ENCODE results near the gene SLC6A15. TPM values are rescaled to one million over a fixed set of nuclear protein-coding genes. Genes with fewer than 3 reads are reported as not detected.

SLC6A15 gene
- total RNA-seq, 1 experiment from 2014 or later: not detected

DNA sequence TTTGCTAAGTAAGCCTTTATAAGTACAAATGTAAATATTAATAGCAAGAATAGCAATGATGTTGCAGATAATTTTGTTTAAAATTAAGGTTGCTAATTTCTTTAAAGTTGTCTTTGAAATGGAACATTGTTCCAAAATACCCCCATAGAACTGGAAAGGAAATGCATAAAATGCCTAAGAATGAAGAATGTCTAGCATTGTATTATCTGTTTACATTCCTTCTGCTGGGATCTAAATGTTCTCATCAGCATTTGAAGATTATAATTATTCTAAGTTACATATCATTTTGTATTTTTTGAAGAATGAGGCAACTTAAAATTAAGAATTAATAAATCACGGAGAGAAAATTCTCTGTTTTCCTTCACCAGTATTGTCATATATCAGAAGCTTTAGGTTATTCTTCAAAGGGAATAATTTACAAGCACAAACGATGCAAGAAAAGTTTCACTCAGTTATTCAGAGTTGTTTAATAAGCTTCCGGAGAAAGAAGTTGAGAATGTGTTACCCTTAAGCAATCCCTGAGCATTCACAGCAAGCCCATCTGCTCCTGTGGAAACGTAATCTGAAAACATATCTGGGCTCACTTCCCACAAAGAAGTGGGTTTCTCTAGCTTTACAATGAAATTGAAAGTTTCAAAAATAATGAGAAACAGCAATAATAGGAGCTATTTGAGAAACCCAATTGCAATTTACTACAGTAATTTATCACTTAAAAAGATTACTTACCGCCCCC is 21.3 kb downstream of the SLC6A15 start:
- no peak overlapping the region for H2AFZ ChIP-seq (ENCODE audit: low read length)
- H3K9me2 ChIP-seq (replicated peaks; ENCODE audit: insufficient read depth, low read length): no peaks in the 10 kb centered on the region
- no peak overlapping the region for H3K4me2 ChIP-seq (ENCODE audit: low read depth, low read length, poor library complexity, severe bottlenecking)
- no peaks in the 10 kb centered on the region for H3K27me3 ChIP-seq (ENCODE audit: low read length)
- no peak overlapping the region for H3K9ac ChIP-seq (ENCODE audit: low read length)
- no peaks in the 10 kb centered on the region for H3K79me2 ChIP-seq (ENCODE audit: low read length)
- H3K9me3 ChIP-seq (ENCODE audit: low read length): peaks cover 4% of the 10 kb centered on the region; the same call in 1 of the 2 replicates
- no peak overlapping the region for H3K4me3 ChIP-seq (ENCODE audit: low read length)
- no peak for DNase-seq
- no peaks in the 10 kb centered on the region for H4K20me1 ChIP-seq (ENCODE audit: insufficient read depth, low read depth, low read length)
- no peak overlapping the region for H3K27ac ChIP-seq (ENCODE audit: low read length)
- H3K4me1 ChIP-seq (ENCODE audit: low read length): no peaks in the 10 kb centered on the region
- H3K36me3 ChIP-seq (ENCODE audit: insufficient read depth, low read length): no peaks in the 10 kb centered on the region

DNA sequence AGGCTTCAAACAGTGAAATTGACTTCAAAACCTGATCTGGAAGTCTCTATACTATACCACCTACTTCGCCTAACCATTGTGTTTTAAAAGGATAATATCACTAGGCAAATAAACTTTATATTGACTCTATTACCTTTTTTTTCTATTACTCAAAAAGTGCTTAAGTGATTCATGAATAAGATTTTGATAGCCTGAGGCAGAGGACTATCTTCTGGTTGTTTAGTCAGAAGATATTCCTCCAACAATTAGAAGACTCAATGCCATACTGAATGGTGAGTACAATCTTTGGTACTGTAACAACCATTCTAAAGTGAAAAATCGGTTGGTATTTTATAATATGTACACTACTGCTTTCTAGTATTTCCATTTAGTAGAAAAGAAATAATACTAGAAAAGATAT is 22.8 kb downstream of the SLC6A15 start:
- Histone ChIP-seq H3K27ac (ENCODE audit: low read length) (no peak overlapping the region), H3K4me2 (ENCODE audit: low read depth, low read length, poor library complexity, severe bottlenecking) (no peak overlapping the region), H3K9ac (ENCODE audit: low read length) (no peak overlapping the region), H3K4me3 (ENCODE audit: low read length) (no peak overlapping the region), H2AFZ (ENCODE audit: low read length) (no peak overlapping the region), H3K36me3 (ENCODE audit: insufficient read depth, low read length) (no peaks in the 10 kb centered on the region), H3K4me1 (ENCODE audit: low read length) (no peaks in the 10 kb centered on the region), H3K9me2 (replicated peaks; ENCODE audit: insufficient read depth, low read length) (no peaks in the 10 kb centered on the region), H3K27me3 (ENCODE audit: low read length) (no peaks in the 10 kb centered on the region), H4K20me1 (ENCODE audit: insufficient read depth, low read depth, low read length) (no peaks in the 10 kb centered on the region), H3K9me3 (ENCODE audit: low read length) (0 out of 2 replicates have a peak, but pooled peaks cover 4% of the 10 kb centered on the region), H3K79me2 (ENCODE audit: low read length) (no peaks in the 10 kb centered on the region)
- DNase-seq: no peak

DNA sequence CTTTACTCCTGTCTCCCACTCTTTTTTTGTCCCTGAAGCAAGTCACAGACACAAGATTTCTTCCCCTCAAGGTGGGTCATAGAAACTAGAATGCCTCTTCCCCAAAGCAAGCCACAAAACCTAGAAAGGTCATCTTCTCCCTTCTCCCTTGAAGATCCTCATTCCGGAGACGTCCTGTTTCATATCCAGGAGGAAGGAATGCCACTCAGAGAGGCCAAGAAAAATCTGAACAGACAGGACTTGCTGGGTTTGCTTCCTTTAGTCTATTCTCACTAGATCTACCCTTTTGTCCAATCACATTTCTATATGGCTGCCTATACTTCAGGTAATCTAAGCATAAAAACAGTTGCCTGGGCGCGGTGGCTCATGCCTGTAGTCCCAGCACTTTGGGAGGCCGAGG is 23.7 kb downstream of the SLC6A15 start:
- Histone ChIP-seq H3K79me2 (ENCODE audit: low read length) (no peaks in the 10 kb centered on the region), H3K4me2 (ENCODE audit: low read depth, low read length, poor library complexity, severe bottlenecking) (no peak overlapping the region), H4K20me1 (ENCODE audit: insufficient read depth, low read depth, low read length) (no peaks in the 10 kb centered on the region), H3K9me2 (replicated peaks; ENCODE audit: insufficient read depth, low read length) (no peaks in the 10 kb centered on the region), H3K27me3 (ENCODE audit: low read length) (no peaks in the 10 kb centered on the region), H3K4me1 (ENCODE audit: low read length) (no peaks in the 10 kb centered on the region), H3K36me3 (ENCODE audit: insufficient read depth, low read length) (no peaks in the 10 kb centered on the region), H3K9ac (ENCODE audit: low read length) (no peak overlapping the region), H3K9me3 (ENCODE audit: low read length) (0 out of 2 replicates have a peak, but pooled peaks cover 4% of the 10 kb centered on the region), H2AFZ (ENCODE audit: low read length) (no peak overlapping the region), H3K27ac (ENCODE audit: low read length) (no peak overlapping the region), H3K4me3 (ENCODE audit: low read length) (no peak overlapping the region)
- no peak for DNase-seq

DNA sequence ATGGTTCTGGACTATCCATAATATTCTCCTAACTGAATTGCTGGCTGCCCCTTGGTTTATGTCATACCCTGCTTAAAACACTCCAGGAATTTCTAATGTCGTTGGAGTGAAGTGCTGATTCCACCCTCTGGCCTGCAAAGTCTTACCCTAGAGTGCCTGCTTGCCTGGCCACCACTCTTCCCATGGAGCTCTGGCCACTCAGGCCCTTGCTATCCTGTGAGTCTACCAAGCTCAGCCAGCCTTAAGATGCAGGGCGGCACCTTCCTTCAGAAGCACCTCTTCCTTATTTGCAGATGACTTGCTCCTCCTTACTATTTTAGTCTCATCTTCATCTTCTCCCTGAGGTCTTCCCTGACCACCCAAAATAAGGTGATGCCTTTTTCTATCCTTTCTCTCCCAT is 35.3 kb downstream of the SLC6A15 start:
- Histone ChIP-seq H2AFZ (ENCODE audit: low read length) (no peak overlapping the region), H3K79me2 (ENCODE audit: low read length) (no peaks in the 10 kb centered on the region)

DNA sequence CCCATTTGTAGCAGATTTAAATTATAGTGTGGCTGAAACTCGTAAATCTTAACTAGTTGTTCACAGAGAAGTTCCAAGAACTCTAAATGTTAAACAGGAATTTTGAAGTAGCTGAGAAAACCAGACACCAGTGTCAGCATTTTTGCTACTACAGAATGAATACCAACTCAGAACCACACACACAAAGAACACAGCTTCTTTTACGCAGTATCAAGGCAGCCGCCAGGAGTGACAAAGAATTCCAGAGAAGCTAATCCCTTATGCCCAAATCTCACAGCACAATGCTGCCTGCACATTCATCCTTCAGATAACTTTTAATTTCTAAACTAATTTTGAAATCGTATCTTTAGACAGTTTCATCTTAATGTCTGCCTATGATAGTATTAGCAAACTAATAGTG is 37.4 kb downstream of the SLC6A15 start:
- no peak overlapping the region for H2AFZ ChIP-seq (ENCODE audit: low read length)
- no peak overlapping the region for H3K4me3 ChIP-seq (ENCODE audit: low read length)
- no peaks in the 10 kb centered on the region for H3K4me1 ChIP-seq (ENCODE audit: low read length)
- no peaks in the 10 kb centered on the region for H3K9me2 ChIP-seq (replicated peaks; ENCODE audit: insufficient read depth, low read length)
- no peaks in the 10 kb centered on the region for H4K20me1 ChIP-seq (ENCODE audit: insufficient read depth, low read depth, low read length)
- no peaks in the 10 kb centered on the region for H3K9me3 ChIP-seq (ENCODE audit: low read length)
- H3K4me2 ChIP-seq (ENCODE audit: low read depth, low read length, poor library complexity, severe bottlenecking): no peak overlapping the region
- no peak overlapping the region for H3K9ac ChIP-seq (ENCODE audit: low read length)
- no peak for DNase-seq
- H3K79me2 ChIP-seq (ENCODE audit: low read length): no peaks in the 10 kb centered on the region
- H3K27me3 ChIP-seq (ENCODE audit: low read length): no peaks in the 10 kb centered on the region
- no peaks in the 10 kb centered on the region for H3K36me3 ChIP-seq (ENCODE audit: insufficient read depth, low read length)
- H3K27ac ChIP-seq (ENCODE audit: low read length): no peak overlapping the region

More for the DNA sequence above, 35.3 kb downstream of the SLC6A15 start:
- no peak overlapping the region for H3K27ac ChIP-seq (ENCODE audit: low read length)
- H4K20me1 ChIP-seq (ENCODE audit: insufficient read depth, low read depth, low read length): no peaks in the 10 kb centered on the region
- no peaks in the 10 kb centered on the region for H3K36me3 ChIP-seq (ENCODE audit: insufficient read depth, low read length)
- H3K9me3 ChIP-seq (ENCODE audit: low read length): no peaks in the 10 kb centered on the region
- DNase-seq: no peak
- no peak overlapping the region for H3K4me3 ChIP-seq (ENCODE audit: low read length)
- H3K4me1 ChIP-seq (ENCODE audit: low read length): no peaks in the 10 kb centered on the region
- H3K27me3 ChIP-seq (ENCODE audit: low read length): no peaks in the 10 kb centered on the region
- H3K9ac ChIP-seq (ENCODE audit: low read length): no peak overlapping the region
- H3K9me2 ChIP-seq (replicated peaks; ENCODE audit: insufficient read depth, low read length): no peaks in the 10 kb centered on the region
- no peak overlapping the region for H3K4me2 ChIP-seq (ENCODE audit: low read depth, low read length, poor library complexity, severe bottlenecking)

DNA sequence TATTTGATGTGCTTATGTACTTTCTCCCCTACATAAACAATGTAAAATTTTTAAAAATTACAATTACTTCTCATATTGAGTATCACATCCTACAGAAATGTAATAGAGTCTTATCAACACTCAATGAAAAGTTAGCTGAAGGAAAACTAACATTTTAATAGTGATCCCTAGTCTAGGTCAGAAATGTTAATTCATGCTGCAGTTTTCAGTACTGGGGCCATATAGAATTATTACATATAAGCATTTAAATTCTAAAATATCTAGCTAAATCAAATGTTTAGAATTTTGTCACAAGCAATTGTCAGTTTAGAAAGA is 37.8 kb downstream of the SLC6A15 start:
- no peaks in the 10 kb centered on the region for H4K20me1 ChIP-seq (ENCODE audit: insufficient read depth, low read depth, low read length)
- no peak overlapping the region for H3K4me3 ChIP-seq (ENCODE audit: low read length)
- no peak for DNase-seq
- H3K27me3 ChIP-seq (ENCODE audit: low read length): no peaks in the 10 kb centered on the region
- H2AFZ ChIP-seq (ENCODE audit: low read length): no peak overlapping the region
- H3K4me2 ChIP-seq (ENCODE audit: low read depth, low read length, poor library complexity, severe bottlenecking): no peak overlapping the region
- H3K27ac ChIP-seq (ENCODE audit: low read length): no peak overlapping the region
- no peaks in the 10 kb centered on the region for H3K36me3 ChIP-seq (ENCODE audit: insufficient read depth, low read length)
- no peaks in the 10 kb centered on the region for H3K9me2 ChIP-seq (replicated peaks; ENCODE audit: insufficient read depth, low read length)
- no peaks in the 10 kb centered on the region for H3K79me2 ChIP-seq (ENCODE audit: low read length)
- no peaks in the 10 kb centered on the region for H3K4me1 ChIP-seq (ENCODE audit: low read length)
- H3K9me3 ChIP-seq (ENCODE audit: low read length): no peaks in the 10 kb centered on the region
- H3K9ac ChIP-seq (ENCODE audit: low read length): no peak overlapping the region

DNA sequence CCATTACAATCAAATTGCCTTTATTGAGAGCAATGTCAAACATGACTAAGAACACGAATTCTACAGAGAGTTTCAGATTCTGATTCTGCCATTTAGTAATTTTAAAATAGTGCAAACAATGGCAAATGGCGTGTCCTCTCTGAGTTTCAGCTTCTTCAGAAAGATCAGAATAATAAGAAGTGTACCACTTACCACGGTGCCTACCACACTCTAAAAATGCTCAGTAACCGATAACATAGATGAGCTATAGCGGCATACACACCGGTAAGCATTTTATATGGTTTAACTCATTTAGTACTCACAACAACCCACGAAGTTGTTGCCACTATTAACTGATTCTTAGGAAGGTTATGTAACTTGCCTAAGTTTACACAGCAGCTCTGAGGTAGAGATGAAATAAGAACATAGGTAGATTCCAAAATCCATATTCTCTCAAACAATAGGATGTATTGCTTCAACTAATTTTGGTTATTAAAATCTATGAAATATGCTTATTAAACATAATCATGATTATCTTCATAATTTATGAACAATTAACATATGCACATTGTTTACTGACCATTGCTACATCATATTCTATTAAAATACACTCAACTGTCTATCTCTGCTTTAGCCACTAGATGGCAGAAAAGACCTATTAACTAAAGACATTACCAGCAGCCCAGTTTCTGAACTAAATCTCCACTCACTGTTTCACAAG is 38.3 kb downstream of the SLC6A15 start:
- Histone ChIP-seq H3K27ac (ENCODE audit: low read length) (no peak overlapping the region), H3K27me3 (ENCODE audit: low read length) (no peaks in the 10 kb centered on the region), H3K4me3 (ENCODE audit: low read length) (no peak overlapping the region), H3K9me3 (ENCODE audit: low read length) (no peaks in the 10 kb centered on the region), H2AFZ (ENCODE audit: low read length) (no peak overlapping the region), H3K9me2 (replicated peaks; ENCODE audit: insufficient read depth, low read length) (no peaks in the 10 kb centered on the region), H3K4me2 (ENCODE audit: low read depth, low read length, poor library complexity, severe bottlenecking) (no peak overlapping the region), H3K79me2 (ENCODE audit: low read length) (no peaks in the 10 kb centered on the region), H4K20me1 (ENCODE audit: insufficient read depth, low read depth, low read length) (no peaks in the 10 kb centered on the region), H3K36me3 (ENCODE audit: insufficient read depth, low read length) (no peaks in the 10 kb centered on the region), H3K9ac (ENCODE audit: low read length) (no peak overlapping the region), H3K4me1 (ENCODE audit: low read length) (no peaks in the 10 kb centered on the region)
- DNase-seq: peak; percentile 80

DNA sequence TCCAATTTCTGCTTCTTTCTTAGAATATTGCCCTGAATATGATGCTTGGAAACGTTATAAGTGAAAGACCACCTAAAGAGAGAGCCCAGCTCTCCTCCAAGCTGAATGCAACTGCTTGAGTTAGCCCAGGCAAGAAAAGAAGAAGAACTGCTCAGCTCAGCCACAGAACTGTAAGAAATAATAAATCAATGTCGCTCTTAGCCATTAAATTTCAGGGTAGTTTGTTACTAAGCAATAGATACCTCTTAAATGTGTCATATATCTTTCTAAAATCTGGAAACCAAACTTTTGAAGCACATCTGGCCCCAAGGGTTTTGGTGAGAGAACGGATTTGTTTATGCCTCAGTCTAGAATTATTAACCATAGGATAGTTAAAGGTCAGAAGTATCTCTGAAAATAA is 50.4 kb downstream of the SLC6A15 start:
- H3K27ac ChIP-seq (ENCODE audit: low read length): no peak overlapping the region
- no peaks in the 10 kb centered on the region for H3K9me2 ChIP-seq (replicated peaks; ENCODE audit: insufficient read depth, low read length)
- no peak overlapping the region for H2AFZ ChIP-seq (ENCODE audit: low read length)
- no peak overlapping the region for H3K4me2 ChIP-seq (ENCODE audit: low read depth, low read length, poor library complexity, severe bottlenecking)
- no peaks in the 10 kb centered on the region for H4K20me1 ChIP-seq (ENCODE audit: insufficient read depth, low read depth, low read length)
- H3K36me3 ChIP-seq (ENCODE audit: insufficient read depth, low read length): no peaks in the 10 kb centered on the region
- DNase-seq: no peak
- no peaks in the 10 kb centered on the region for H3K79me2 ChIP-seq (ENCODE audit: low read length)
- no peak overlapping the region for H3K4me3 ChIP-seq (ENCODE audit: low read length)
- peaks cover 7% of the 10 kb centered on the region; the same call in 1 of the 2 replicates for H3K9me3 ChIP-seq (ENCODE audit: low read length)
- H3K9ac ChIP-seq (ENCODE audit: low read length): no peak overlapping the region
- no peaks in the 10 kb centered on the region for H3K27me3 ChIP-seq (ENCODE audit: low read length)
- H3K4me1 ChIP-seq (ENCODE audit: low read length): no peaks in the 10 kb centered on the region

Data from Karpas-422 (cell line).